Right cardiac atrium (tissue), 5 donors: ENCODE measurements around the gene NAA38. TPM values are rescaled to one million over a fixed set of nuclear protein-coding genes. Genes with fewer than 3 reads are reported as not detected.

Experiments
- ATAC-seq, 2 donors: fragments of 200-7000 bp; cut with Tn5 transposase; one replicate each; pipeline versions ENCODE4 v1.8.0 to v1.9.1; 2020; ENCODE audit warnings: moderate library complexity in 2 of 2, mild to moderate bottlenecking in 1 of 2
- DNase-seq, 3 donors: peaks; one replicate each; pipeline ENCODE4 v3.0.0-alpha.2; 2020
- H3K27ac ChIP-seq: one replicate; pipeline ENCODE4 v1.5.1; 2013; ENCODE audit warnings: mild to moderate bottlenecking, low read length, control low read depth, moderate library complexity
- H3K27me3 ChIP-seq: one replicate; pipeline ENCODE4 v1.6.1; 2013; ENCODE audit not compliant: control insufficient read depth, insufficient read depth
- H3K4me1 ChIP-seq: one replicate; pipeline ENCODE4 v1.6.1; 2013; ENCODE audit warnings: low read length; ENCODE audit not compliant: control insufficient read depth, insufficient read depth
- H3K4me3 ChIP-seq: one replicate; pipeline ENCODE4 v1.5.1; 2013; ENCODE audit warnings: low read length, control low read depth
- H3K9me3 ChIP-seq: one replicate; pipeline ENCODE4 v1.6.1; 2013; ENCODE audit warnings: low read length; ENCODE audit not compliant: control insufficient read depth
- WGBS: extraction: QIAGEN DNeasy Blood & Tissue Kit; methylation state at CpG from one replicate; pipeline ENCODE4 v1.1.7; 2013; 5-methylcytosine and 5-hydroxymethylcytosine counted together
- intact Hi-C, 4 donors: fragments of 100-400 bp; cut with DNase I; formaldehyde crosslinking; loops; one replicate each; pipeline versions ENCODE4 v1.11.0 to v1.14.0; 2022 to 2023
- polyA plus RNA-seq: library from polyadenylated mRNA; stranded (reverse); fragments of 200-250 nt; gene quantifications from one replicate; pipeline ENCODE4 v1.2.3, GENCODE V29; 2013
- total RNA-seq, 4 donors: library from RNA; stranded (reverse); fragmentation: NEBNext Ultra II Directional; extraction: Animal tissue kit (Norgen Biotek cat#: 25700); gene quantifications; one replicate each; pipeline ENCODE4 v1.2.1, GENCODE V29; 2021
- donor health status: healthy with polysubstance abuse.
- donor health status: DM: no; HTN: yes; CAD: no.
- donor health status: DM: no; HTN: no; CAD: no.
- donor health status: DM: no; HTN: yes; CAD: no; lungs with severe emphysema.
- donor health status: DM: yes; HTN: yes; CAD: no.

NAA38 gene
- total and polyA plus RNA-seq, 5 donors = 59.9 to 160 (median 96.9) TPM

DNA sequence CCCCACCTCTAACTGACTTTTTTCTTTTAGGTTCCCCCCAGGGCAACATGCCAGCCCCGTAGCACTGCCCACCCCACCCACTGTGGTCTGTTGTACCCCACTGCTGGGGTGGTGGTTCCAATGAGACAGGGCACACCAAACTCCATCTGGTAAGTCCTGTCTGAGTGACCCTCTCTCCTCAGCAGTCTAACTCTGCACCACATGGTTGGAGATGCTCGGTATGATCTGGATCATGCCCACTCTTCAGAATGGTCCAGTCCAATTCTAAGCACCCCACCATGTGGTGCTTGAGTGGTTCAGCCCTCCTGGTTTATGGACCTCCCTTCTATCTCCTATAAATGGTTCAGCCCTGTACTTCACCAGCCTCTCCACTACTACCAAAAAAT, 17.5 kb downstream of the NAA38 start:
- H3K27me3 ChIP-seq = no peaks in the 10 kb centered on the region
- no peak for DNase-seq
- intact Hi-C loops = loop anchor here in 1 of 4 donors (10.0 kb wide), 1 partner anchor 305 kb away; no protein-coding TSS in a partner anchor
- no peak for ATAC-seq
- 42% methylated on average over 2 of the region's 2 CpGs for WGBS
- no peaks in the 10 kb centered on the region for H3K9me3 ChIP-seq
- peaks cover 12% of the 10 kb centered on the region for H3K4me1 ChIP-seq
- no peak overlapping the region for H3K27ac ChIP-seq
- no peak overlapping the region for H3K4me3 ChIP-seq

DNA sequence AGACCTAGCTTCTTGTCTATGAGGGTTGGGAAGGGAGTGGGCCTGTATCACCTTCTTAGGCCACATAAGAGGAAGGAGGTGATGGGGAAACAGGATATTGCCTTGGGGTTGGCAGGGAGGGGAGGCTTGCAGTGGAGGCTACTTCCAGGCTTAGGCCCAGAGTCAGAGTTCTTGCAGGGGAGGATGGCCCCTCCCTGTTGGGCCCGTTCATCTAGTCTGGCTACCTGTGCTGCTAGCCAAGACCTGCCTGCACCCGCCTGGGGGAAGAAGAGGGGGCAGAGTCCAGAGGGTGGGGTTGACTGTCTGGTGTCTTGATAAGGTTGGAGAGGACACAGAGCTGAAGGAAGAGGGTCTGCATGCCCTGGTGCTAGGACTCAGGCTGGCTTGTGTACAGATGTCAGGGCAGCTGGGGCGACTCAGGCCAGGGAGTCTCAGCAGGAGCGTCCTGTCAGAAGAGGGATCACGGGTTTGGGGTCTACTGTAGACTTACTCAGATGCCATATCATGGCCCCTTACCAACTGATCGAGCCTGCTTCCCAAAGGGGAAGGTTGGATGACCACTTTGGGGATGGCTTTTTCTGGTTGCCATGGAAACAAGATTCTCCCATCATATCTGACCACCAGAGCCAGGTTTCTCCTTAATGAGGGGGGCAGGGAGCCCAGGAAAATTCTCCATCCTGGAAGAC, 18.0 kb downstream of the NAA38 start:
- Histone ChIP-seq H3K9me3 (no peaks in the 10 kb centered on the region), H3K4me1 (peaks cover 12% of the 10 kb centered on the region), H3K27ac (no peak overlapping the region), H3K4me3 (no peak overlapping the region), H3K27me3 (no peaks in the 10 kb centered on the region)
- intact Hi-C loops = no loop called here
- peak; percentile 26 to 49 (median 40) for DNase-seq
- WGBS = 60% methylated on average over 6 of the region's 6 CpGs
- no peak for ATAC-seq

- Histone ChIP-seq H3K27ac (peak overlapping the region; percentile 31), H3K27me3 (no peaks in the 10 kb centered on the region), H3K4me3 (peak overlapping the region; percentile 17), H3K9me3 (no peaks in the 10 kb centered on the region), H3K4me1 (peaks cover 12% of the 10 kb centered on the region)
- 13% methylated on average over 12 of the region's 12 CpGs for WGBS
- intact Hi-C loops = no loop called here
- DNase-seq (peak; percentile 42 to 70 (median 61)), ATAC-seq (no peak)
These were observed 19.0 kb downstream of the NAA38 start for GRCh38 chr17:7838090-7839075.

DNA sequence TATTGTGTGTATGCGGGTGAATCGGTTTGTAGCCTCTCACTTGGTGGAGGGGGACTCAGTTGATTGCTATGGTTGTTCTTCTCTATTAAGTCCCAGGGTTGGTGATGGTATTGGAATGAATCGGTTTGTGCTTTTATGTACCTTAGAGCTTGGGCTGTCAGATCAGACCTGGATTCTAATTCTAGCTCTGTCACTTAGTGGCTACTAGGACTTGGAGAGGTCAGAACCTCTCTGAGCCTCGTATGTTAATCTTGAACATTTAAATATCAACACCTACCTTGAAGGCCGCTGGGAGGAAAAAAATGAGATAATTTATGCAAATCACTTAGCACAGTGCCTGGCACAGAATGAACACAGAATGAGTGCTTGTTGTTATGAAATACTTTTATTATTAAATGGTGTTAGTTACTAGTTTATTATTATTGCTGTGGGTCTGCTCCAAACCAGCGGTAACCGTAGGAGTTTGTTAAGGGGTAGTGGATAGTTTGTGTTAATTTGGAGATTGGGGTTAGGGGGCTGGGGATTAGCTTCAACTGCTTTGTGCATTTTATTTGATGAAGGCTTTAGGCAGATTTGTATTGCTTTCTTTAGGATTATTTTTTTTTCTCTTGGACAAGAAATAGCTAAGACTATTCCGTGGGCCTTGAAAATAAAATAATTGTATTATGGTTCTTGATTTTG, 19.8 kb downstream of the NAA38 start:
- peaks cover 12% of the 10 kb centered on the region for H3K4me1 ChIP-seq

DNA sequence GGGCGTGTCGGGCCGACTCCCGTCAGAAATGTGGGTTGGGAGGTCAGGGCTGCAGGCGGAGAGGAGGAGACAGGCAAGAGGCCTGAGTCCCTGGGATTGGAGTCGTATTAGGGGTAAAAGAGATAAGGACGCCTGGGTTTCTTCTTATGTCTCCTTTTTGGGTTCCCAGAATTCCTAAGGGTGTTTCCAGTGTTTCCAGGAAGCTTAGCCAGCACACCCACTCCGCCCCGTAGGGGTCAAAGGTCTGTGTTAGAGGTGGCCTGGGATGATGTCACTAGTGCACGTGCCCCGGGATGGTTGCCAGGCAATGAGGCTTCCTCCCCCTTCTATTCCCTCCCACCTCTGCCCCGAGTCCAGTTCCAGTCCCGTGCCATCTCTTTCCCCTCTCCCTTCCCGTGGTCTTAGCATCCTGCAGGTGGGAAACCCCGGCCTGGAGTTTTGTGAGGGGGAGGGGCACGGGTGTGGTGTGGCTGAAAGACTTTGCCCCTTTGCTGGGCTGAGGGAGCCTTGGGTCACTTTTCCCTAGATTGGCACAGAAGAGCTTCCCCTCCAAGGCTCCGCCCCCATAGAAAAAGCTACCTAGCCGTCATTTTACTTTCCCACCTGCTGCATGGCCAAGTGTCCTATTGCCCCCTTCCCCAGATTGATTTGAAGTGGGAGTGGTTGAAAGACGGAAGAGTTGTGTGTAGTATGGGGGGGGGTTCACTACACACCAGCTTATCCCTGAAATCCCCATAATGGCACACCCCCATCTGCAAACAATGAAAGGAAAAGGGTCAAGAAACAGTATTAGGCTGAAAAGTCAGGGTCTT, 20.6 kb downstream of the NAA38 start:
- Histone ChIP-seq H3K27me3 (no peaks in the 10 kb centered on the region), H3K4me3 (peak overlapping the region; percentile 94), H3K4me1 (peaks cover 12% of the 10 kb centered on the region), H3K9me3 (no peaks in the 10 kb centered on the region), H3K27ac (peak overlapping the region; percentile 98)
- DNase-seq (peak; percentile 93 to 96 (median 95)), ATAC-seq (peak; percentile 30 to 50)
- intact Hi-C loops = no loop called here
- WGBS = 2% methylated on average over 19 of the region's 19 CpGs

More for the DNA sequence above, 19.8 kb downstream of the NAA38 start:
- ATAC-seq (no peak), DNase-seq (no peak)
- Histone ChIP-seq H3K4me3 (peak overlapping the region; percentile 17), H3K9me3 (no peaks in the 10 kb centered on the region), H3K27me3 (no peaks in the 10 kb centered on the region), H3K27ac (peak overlapping the region; percentile 98)
- intact Hi-C loops = no loop called here
- WGBS = 8% methylated on average over 8 of the region's 8 CpGs

DNA sequence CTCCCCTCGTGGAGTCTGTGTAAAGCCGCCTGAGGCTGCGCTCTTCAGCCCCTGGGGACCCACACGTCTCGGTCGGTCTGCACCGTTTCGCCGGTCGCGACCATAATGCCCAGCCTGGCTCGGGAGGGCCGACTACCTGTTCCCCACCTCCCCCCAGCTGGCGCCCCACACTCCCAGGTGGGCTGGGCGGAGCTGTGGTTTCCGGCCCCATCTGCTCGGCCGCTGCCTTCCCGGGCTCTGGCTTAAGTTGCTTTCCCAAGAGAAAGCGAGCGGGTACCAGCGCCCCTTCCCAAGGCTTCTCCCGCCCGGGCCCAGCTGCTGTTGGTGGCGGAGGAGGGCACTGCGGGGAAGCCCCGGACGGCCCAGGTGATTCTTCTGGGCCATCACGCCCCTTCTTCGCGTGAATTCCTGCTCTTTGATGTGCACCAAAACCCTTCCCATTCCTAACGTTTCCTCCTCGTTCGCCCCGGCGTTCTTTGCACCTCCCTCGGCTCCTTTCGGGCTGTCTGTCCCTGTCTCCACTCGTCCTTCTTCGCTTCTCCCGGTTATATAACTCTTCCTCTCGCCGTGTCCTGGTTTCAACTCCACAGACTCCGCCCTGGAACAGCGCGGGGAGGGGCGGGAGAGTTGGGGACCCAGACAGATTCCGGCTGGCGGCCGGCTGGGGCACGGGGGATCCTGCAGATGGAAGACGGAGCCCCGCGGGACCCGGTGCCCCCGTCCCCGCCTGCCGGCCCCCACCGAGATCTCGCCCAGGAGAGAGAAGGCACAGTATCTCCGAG, 21.4 kb downstream of the NAA38 start:
- H3K4me1 ChIP-seq = peaks cover 9% of the 10 kb centered on the region
- under 1% methylated on average over 61 of the region's 61 CpGs for WGBS
- intact Hi-C loops = loop anchor here in 1 of 4 donors (2.0 kb wide), 1 partner anchor 21 kb away; the partner anchor contains the start of gene NAA38

DNA sequence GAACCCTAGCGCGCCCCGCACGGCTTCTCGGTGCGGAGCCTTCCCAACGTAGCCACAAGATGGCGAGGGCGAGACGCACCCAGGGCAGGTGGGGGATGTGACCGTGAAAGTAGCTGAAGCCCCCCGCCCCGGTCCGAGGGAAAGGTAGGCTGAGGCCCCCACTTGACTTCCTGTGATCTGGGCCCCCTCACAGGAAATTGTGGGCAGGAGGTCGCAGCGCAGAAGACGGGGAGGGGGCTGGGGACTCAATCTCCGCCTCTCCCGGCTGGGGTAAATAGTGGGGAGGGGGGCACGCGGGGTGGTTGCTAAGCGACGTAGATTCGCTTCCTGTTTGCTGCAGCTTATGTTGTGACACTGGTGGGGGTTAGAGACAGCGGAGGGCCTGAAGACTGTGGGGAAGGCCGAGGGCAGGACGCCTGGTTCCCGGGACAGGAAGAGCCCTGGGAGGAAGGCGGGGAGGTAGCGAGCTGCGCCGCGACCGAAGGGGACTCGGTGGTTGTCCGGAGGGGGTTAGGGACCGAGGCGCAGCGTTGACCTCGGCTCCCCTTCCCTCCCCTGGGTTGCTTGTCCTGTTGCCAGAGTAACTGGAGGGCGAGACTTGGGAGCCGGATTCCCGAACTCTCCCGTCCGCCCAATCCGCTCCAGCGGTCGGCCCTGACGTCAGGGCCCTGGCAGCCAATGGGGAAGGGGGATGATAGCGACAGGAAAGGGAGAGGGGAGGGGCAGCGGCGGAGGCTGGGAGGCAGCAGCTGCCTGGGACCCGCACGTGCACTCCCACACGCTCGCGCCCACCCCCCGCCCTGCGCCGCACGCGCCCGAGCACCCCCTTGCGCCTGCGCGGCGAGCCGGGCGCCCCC, 22.2 kb downstream of the NAA38 start:
- peaks cover 7% of the 10 kb centered on the region for H3K4me1 ChIP-seq
- no peaks in the 10 kb centered on the region for H3K9me3 ChIP-seq
- WGBS = under 1% methylated on average over 69 of the region's 69 CpGs
- DNase-seq (peak; percentile 97 to 99 (median 99)), ATAC-seq (peak; percentile 81 to 83)
- intact Hi-C loops = loop anchor here in 1 of 4 donors (2.0 kb wide), 1 partner anchor 22 kb away; the partner anchor contains the start of gene NAA38
- peak overlapping the region; percentile 94 for H3K4me3 ChIP-seq
- peak overlapping the region; percentile 100 for H3K27ac ChIP-seq
- H3K27me3 ChIP-seq = no peaks in the 10 kb centered on the region

More for the DNA sequence above, 21.4 kb downstream of the NAA38 start:
- H3K27me3 ChIP-seq = no peaks in the 10 kb centered on the region
- DNase-seq (peak; percentile 83 to 94 (median 93)), ATAC-seq (peak; percentile 43 to 59)
- no peaks in the 10 kb centered on the region for H3K9me3 ChIP-seq
- H3K27ac ChIP-seq = peak overlapping the region; percentile 98
- peak overlapping the region; percentile 94 for H3K4me3 ChIP-seq

DNA sequence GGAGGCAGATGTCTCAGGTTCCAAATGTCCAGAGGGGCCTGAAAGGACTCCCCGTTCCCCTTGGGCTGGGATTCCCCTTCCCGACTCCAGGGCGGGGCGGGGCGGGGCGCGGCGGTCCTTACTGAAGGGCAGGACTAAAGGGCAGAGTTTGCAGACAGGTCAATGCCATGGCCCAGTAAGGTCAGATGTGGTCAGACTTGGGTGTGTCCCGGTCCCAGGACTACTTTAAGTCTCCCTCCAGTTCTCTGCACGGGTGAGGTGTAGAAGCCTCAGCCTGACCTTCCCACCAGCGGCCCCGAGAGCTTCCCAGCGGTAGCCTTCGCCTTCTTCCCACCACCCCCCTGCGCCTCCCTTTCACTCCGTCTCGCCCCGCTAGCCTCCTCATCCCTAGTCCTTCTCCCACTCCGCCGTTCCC, 22.8 kb downstream of the NAA38 start:
- H3K27me3 ChIP-seq = no peaks in the 10 kb centered on the region
- DNase-seq (peak; percentile 75 to 90 (median 87)), ATAC-seq (peak; percentile 20 to 41)
- intact Hi-C loops = loop anchor here in 1 of 4 donors (2.0 kb wide), 1 partner anchor 22 kb away; the partner anchor contains the start of gene NAA38
- H3K9me3 ChIP-seq = no peaks in the 10 kb centered on the region
- H3K4me1 ChIP-seq = peaks cover 7% of the 10 kb centered on the region
- H3K27ac ChIP-seq = peak overlapping the region; percentile 100
- peak overlapping the region; percentile 94 for H3K4me3 ChIP-seq
- WGBS = under 1% methylated on average over 20 of the region's 20 CpGs
